HCT116 (cell line): Measurements from ENCODE around the gene ZEB1. TPM values are rescaled to one million over a fixed set of nuclear protein-coding genes. Genes with fewer than 3 reads are reported as not detected.

Experiments
- ATAC-seq: fragments of 200-7000 bp; cut with Tn5 transposase; 2 replicates; pipeline ENCODE4 v1.9.1; 2020; ENCODE audit warnings: mild to moderate bottlenecking, moderate library complexity
- BruUV-seq: library from RNA; stranded (reverse); fragments of 400-500 nt; replicated peaks from 2 replicates; lab custom pipeline; 2021; lab: Mats Ljungman, UMichigan
- CTCF ChIA-PET: fragments of 300-600 bp; sonication (Branson Sonifier 250); formaldehyde crosslinking; loops from one replicate; lab custom pipeline; 2021; ENCODE audit warnings: antibody characterized with exemption; lab: Charles Lee
- POLR2A ChIA-PET: fragments of 300-600, 350-600 bp; sonication (Branson Sonifier 250); formaldehyde crosslinking; loops from one replicate; lab custom pipeline; 2021; ENCODE audit warnings: antibody characterized with exemption; lab: Charles Lee
- RAD21 ChIA-PET, 2 experiments: fragments of 300-600 bp; sonication (Branson Sonifier 250); formaldehyde crosslinking; loops; one replicate each; lab custom pipeline; 2023; ENCODE audit warnings: low total read pairs in 2 of 2; ENCODE audit not compliant: uncharacterized antibody in 2 of 2, unreplicated experiment in 2 of 2, low non-redundant PET in 1 of 2; lab: Charles Lee
- DNase-seq: peaks from one replicate; pipeline ENCODE4 v3.0.0-alpha.2; 2010; ENCODE audit warnings: low read depth, low spot score
- H2AFZ ChIP-seq: fragments of 200-600 bp; shearing (Covaris generic), sonication (generic); 2 replicates; pipeline ENCODE4 v1.6.1; 2017; ENCODE audit warnings: low read depth, mixed run types, mixed read lengths, antibody characterized with exemption, low read length; ENCODE audit not compliant: poor library complexity, severe bottlenecking
- H3K27ac ChIP-seq: 2 replicates; pipeline ENCODE4 v1.5.1; 2012; ENCODE audit warnings: low read depth, low read length
- H3K27me3 ChIP-seq: fragments of 200-600 bp; sonication (generic); 2 replicates; pipeline ENCODE4 v1.6.1; 2016; ENCODE audit warnings: mixed run types, low read length, mixed read lengths; ENCODE audit not compliant: insufficient read depth
- H3K36me3 ChIP-seq, 2 experiments: fragments of 200-500 bp in 1 of 2; fragments of 200-600 bp in 1 of 2; sonication (Bioruptor generic) in 1 of 2; sonication (generic) in 1 of 2; 2 replicates each; pipeline versions ENCODE4 v1.5.1 to v1.6.1; 2014 to 2016; ENCODE audit warnings: low read length in 2 of 2, inconsistent platforms in 1 of 2, mixed read lengths in 1 of 2, mixed run types in 1 of 2; ENCODE audit not compliant: insufficient read depth in 2 of 2, control insufficient read depth in 1 of 2
- H3K4me1 ChIP-seq, 2 experiments: fragments of 200-600 bp in 1 of 2; sonication (generic) in 1 of 2; 2 replicates each; pipeline versions ENCODE4 v1.5.1 to v1.6.1; 2012 to 2017; ENCODE audit warnings: low read length in 2 of 2, inconsistent platforms in 1 of 2, mild to moderate bottlenecking in 1 of 2, mixed read lengths in 1 of 2, mixed run types in 1 of 2, moderate library complexity in 1 of 2; ENCODE audit not compliant: insufficient read depth in 2 of 2, control insufficient read depth in 1 of 2
- H3K4me2 ChIP-seq: fragments of 200-600 bp; sonication (generic); 2 replicates; pipeline ENCODE4 v1.6.1; 2017; ENCODE audit warnings: mixed run types, low read length, mixed read lengths
- H3K4me3 ChIP-seq, 2 experiments: fragments of 200-600 bp in 1 of 2; sonication (generic) in 1 of 2; replicated peaks in 1 of 2; 2 replicates each; pipeline ENCODE4 v1.5.1; 2011 to 2016; ENCODE audit warnings: low read length in 2 of 2, control low read depth in 1 of 2, low read depth in 1 of 2, mild to moderate bottlenecking in 1 of 2, mixed read lengths in 1 of 2, mixed run types in 1 of 2
- H3K79me2 ChIP-seq: fragments of 200-600 bp; sonication (generic); 2 replicates; pipeline ENCODE4 v1.6.1; 2017; ENCODE audit warnings: mild to moderate bottlenecking, mixed run types, low read length, moderate library complexity, mixed read lengths; ENCODE audit not compliant: insufficient read depth
- H3K9ac ChIP-seq: fragments of 200-600 bp; sonication (generic); 2 replicates; pipeline ENCODE4 v1.6.1; 2016; ENCODE audit warnings: low read length, mixed read lengths
- H3K9me2 ChIP-seq: fragments of 200-600 bp; sonication (generic), shearing (Covaris generic); 2 replicates; pipeline ENCODE4 v1.6.1; 2017; ENCODE audit warnings: mixed run types, mild to moderate bottlenecking, moderate library complexity; ENCODE audit not compliant: insufficient read depth
- H3K9me3 ChIP-seq, 2 experiments: fragments of 200-500 bp in 1 of 2; fragments of 200-600 bp in 1 of 2; sonication (Bioruptor generic) in 1 of 2; sonication (generic) in 1 of 2; 2 replicates each; pipeline ENCODE4 v1.6.1; 2014 to 2017; ENCODE audit warnings: low read length in 2 of 2, mixed read lengths in 2 of 2, inconsistent platforms in 1 of 2, low read depth in 1 of 2, mild to moderate bottlenecking in 1 of 2, mixed run types in 1 of 2, moderate library complexity in 1 of 2; ENCODE audit not compliant: control insufficient read depth in 1 of 2, insufficient read depth in 1 of 2
- H4K20me1 ChIP-seq: fragments of 200-600 bp; sonication (generic), shearing (Covaris generic); 2 replicates; pipeline ENCODE4 v1.6.1; 2017; ENCODE audit warnings: mixed run types, mild to moderate bottlenecking, moderate library complexity; ENCODE audit not compliant: insufficient read depth
- CBX3 ChIP-seq: IDR thresholded peaks from 2 replicates; pipeline ENCODE4 v1.6.1; 2012; ENCODE audit warnings: low read depth
- CEBPB ChIP-seq: IDR thresholded peaks from 2 replicates; pipeline ENCODE4 v1.6.1; 2012; ENCODE audit warnings: low read depth
- ELF1 ChIP-seq: IDR thresholded peaks from 2 replicates; pipeline ENCODE4 v1.6.1; 2012; ENCODE audit warnings: low read depth, borderline replicate concordance
- SIN3A ChIP-seq: IDR thresholded peaks from 2 replicates; pipeline ENCODE4 v1.6.1; 2012; ENCODE audit warnings: low read depth
- ZNF274 ChIP-seq: fragments of 200-500 bp; sonication (Bioruptor generic); IDR thresholded peaks from 2 replicates; pipeline ENCODE4 v1.6.1; 2014; ENCODE audit warnings: mild to moderate bottlenecking, low read depth, low read length, inconsistent platforms
- intact Hi-C: fragments of 100-400 bp; cut with micrococcal nuclease; formaldehyde crosslinking; loops from 2 replicates; pipeline ENCODE4 v1.10.0; 2022
- total RNA-seq: library from RNA; stranded (reverse); gene quantifications from one replicate; pipeline ENCODE4 v1.2.1, GENCODE V29; 2021; ENCODE audit not compliant: unreplicated experiment
- TF ChIP-seq, protein P1 (sequence below): IDR thresholded peaks from 2 replicates; pipeline ENCODE4 v1.6.1; 2012
- TF ChIP-seq, protein P2 (sequence below), 3 experiments: fragments of 200-600 bp in 1 of 3; sonication (generic) in 1 of 3; IDR thresholded peaks in 2 of 3; conservative IDR thresholded peaks in 1 of 3; 2 replicates each; pipeline ENCODE4 v1.5.1; 2012 to 2017; ENCODE audit warnings: low read depth in 2 of 3, low read length in 2 of 3, antibody characterized with exemption in 1 of 3, borderline replicate concordance in 1 of 3, control low read depth in 1 of 3, mild to moderate bottlenecking in 1 of 3, mixed read lengths in 1 of 3, mixed run types in 1 of 3, moderate library complexity in 1 of 3; ENCODE audit not compliant: insufficient read depth in 1 of 3
- TF ChIP-seq, protein P3 (sequence below): IDR thresholded peaks from 2 replicates; pipeline ENCODE4 v1.6.1; 2012
- TF ChIP-seq, protein P4 (sequence below): IDR thresholded peaks from 2 replicates; pipeline ENCODE4 v1.6.1; 2012; ENCODE audit warnings: low read depth

Gene ZEB1
- total RNA-seq, 1 experiment from 2014 or later, result 3.4 TPM

DNA sequence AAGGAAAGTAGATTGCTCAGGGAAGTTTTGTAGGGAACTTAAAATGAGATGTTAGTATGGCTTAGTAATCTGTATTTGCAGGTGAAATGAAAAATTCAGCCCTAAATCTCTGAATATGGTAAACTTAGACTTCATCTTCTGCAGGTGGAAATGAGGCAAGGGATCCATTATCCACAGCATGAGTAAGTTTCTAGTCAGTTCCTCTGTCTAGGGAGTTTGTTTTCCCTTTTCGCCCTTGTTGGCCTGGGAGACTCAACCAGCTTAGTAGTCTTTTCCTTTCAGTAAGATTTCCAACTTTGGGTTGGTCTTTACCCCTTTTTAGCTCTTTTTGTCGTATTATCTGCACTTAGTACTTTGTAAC is 65.6 kb downstream of the ZEB1 start:
- TF ChIP-seq SIN3A (no peak), ZNF274 (no peak), CEBPB (no peak), CBX3 (no peak), ELF1 (no peak)
- TF ChIP-seq, protein P1, sequence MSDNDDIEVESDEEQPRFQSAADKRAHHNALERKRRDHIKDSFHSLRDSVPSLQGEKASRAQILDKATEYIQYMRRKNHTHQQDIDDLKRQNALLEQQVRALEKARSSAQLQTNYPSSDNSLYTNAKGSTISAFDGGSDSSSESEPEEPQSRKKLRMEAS, result no peak
- TF ChIP-seq, protein P2, sequence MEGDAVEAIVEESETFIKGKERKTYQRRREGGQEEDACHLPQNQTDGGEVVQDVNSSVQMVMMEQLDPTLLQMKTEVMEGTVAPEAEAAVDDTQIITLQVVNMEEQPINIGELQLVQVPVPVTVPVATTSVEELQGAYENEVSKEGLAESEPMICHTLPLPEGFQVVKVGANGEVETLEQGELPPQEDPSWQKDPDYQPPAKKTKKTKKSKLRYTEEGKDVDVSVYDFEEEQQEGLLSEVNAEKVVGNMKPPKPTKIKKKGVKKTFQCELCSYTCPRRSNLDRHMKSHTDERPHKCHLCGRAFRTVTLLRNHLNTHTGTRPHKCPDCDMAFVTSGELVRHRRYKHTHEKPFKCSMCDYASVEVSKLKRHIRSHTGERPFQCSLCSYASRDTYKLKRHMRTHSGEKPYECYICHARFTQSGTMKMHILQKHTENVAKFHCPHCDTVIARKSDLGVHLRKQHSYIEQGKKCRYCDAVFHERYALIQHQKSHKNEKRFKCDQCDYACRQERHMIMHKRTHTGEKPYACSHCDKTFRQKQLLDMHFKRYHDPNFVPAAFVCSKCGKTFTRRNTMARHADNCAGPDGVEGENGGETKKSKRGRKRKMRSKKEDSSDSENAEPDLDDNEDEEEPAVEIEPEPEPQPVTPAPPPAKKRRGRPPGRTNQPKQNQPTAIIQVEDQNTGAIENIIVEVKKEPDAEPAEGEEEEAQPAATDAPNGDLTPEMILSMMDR (IDR thresholded peaks at IDR 0.05 in 2 of 3, conservative IDR thresholded peaks at IDR 0.05 in 1 of 3; ENCODE audit: borderline replicate concordance in 1 of 3, insufficient read depth in 1 of 3, low read depth in 2 of 3, low read length in 2 of 3), result no peak
- TF ChIP-seq, protein P3, sequence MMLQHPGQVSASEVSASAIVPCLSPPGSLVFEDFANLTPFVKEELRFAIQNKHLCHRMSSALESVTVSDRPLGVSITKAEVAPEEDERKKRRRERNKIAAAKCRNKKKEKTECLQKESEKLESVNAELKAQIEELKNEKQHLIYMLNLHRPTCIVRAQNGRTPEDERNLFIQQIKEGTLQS, result no peak
- TF ChIP-seq, protein P4, sequence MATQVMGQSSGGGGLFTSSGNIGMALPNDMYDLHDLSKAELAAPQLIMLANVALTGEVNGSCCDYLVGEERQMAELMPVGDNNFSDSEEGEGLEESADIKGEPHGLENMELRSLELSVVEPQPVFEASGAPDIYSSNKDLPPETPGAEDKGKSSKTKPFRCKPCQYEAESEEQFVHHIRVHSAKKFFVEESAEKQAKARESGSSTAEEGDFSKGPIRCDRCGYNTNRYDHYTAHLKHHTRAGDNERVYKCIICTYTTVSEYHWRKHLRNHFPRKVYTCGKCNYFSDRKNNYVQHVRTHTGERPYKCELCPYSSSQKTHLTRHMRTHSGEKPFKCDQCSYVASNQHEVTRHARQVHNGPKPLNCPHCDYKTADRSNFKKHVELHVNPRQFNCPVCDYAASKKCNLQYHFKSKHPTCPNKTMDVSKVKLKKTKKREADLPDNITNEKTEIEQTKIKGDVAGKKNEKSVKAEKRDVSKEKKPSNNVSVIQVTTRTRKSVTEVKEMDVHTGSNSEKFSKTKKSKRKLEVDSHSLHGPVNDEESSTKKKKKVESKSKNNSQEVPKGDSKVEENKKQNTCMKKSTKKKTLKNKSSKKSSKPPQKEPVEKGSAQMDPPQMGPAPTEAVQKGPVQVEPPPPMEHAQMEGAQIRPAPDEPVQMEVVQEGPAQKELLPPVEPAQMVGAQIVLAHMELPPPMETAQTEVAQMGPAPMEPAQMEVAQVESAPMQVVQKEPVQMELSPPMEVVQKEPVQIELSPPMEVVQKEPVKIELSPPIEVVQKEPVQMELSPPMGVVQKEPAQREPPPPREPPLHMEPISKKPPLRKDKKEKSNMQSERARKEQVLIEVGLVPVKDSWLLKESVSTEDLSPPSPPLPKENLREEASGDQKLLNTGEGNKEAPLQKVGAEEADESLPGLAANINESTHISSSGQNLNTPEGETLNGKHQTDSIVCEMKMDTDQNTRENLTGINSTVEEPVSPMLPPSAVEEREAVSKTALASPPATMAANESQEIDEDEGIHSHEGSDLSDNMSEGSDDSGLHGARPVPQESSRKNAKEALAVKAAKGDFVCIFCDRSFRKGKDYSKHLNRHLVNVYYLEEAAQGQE, result no peak
- CTCF ChIA-PET, result no interaction called here

More for the DNA sequence above, 65.6 kb downstream of the ZEB1 start:
- H3K4me2 ChIP-seq, result no peak overlapping the region
- ChIA-PET POLR2A (no interaction called here), RAD21 (no interaction called here)
- no peaks in the 10 kb centered on the region for H3K9me3 ChIP-seq
- DNase-seq, result no peak
- H3K27ac ChIP-seq, result no peak overlapping the region
- no peak overlapping the region for H3K4me3 ChIP-seq
- intact Hi-C loops, result no loop called here
- H3K79me2 ChIP-seq, result no peaks in the 10 kb centered on the region
- H3K27me3 ChIP-seq, result no peaks in the 10 kb centered on the region
- H4K20me1 ChIP-seq, result no peaks in the 10 kb centered on the region
- H3K36me3 ChIP-seq, result no peaks in the 10 kb centered on the region
- ATAC-seq, result no peak
- no peak overlapping the region for H2AFZ ChIP-seq
- H3K4me1 ChIP-seq, result no peaks in the 10 kb centered on the region
- no peaks in the 10 kb centered on the region for H3K9me2 ChIP-seq
- no TSS peak for BruUV-seq
- H3K9ac ChIP-seq, result no peak overlapping the region
